IMR-90 (cell line): Measurements from ENCODE around the gene SDR39U1. TPM values are rescaled to one million over a fixed set of nuclear protein-coding genes. Genes with fewer than 3 reads are reported as not detected.

ENCODE experiments used
- ATAC-seq: fragments of 200-7000 bp; cut with Tn5 transposase; 2 replicates; pipeline ENCODE4 v1.9.1; 2020; ENCODE audit warnings: low read depth, mild to moderate bottlenecking, moderate library complexity
- BruUV-seq: library from RNA; stranded (reverse); fragments of 400-500 nt; replicated peaks from 2 replicates; lab custom pipeline; 2021; lab: Mats Ljungman, UMichigan
- CTCF ChIA-PET: fragments of 300-600 bp; formaldehyde crosslinking; extraction: SDS; loops from one replicate; lab custom pipeline; 2021; ENCODE audit warnings: antibody characterized with exemption; lab: Yijun Ruan, JAX
- POLR2A ChIA-PET: fragments of 300-600 bp; sonication (Branson Sonifier 250); formaldehyde crosslinking; loops from one replicate; lab custom pipeline; 2022; ENCODE audit warnings: antibody characterized with exemption; ENCODE audit not compliant: unreplicated experiment; lab: Charles Lee
- DNase-seq: peaks from one replicate; pipeline ENCODE4 v3.0.0; 2013
- H2AFZ ChIP-seq: replicated peaks from 2 replicates; pipeline ENCODE3; 2013; ENCODE audit warnings: low read length, mild to moderate bottlenecking; ENCODE audit not compliant: poor library complexity
- H2AK5ac ChIP-seq: 2 replicates; pipeline ENCODE4 v1.6.1; 2013; ENCODE audit warnings: low read depth, low read length, inconsistent platforms
- H2AK9ac ChIP-seq: replicated peaks from 2 replicates; pipeline ENCODE3; 2013; ENCODE audit warnings: mild to moderate bottlenecking, low read depth, low read length, moderate library complexity; ENCODE audit not compliant: poor library complexity
- H2BK120ac ChIP-seq: 2 replicates; pipeline ENCODE4 v1.6.1; 2013; ENCODE audit warnings: low read depth, low read length, inconsistent platforms
- H2BK15ac ChIP-seq: 3 replicates; pipeline ENCODE4 v1.6.1; 2013; ENCODE audit warnings: low read depth, low read length, inconsistent platforms
- H2BK20ac ChIP-seq: 2 replicates; pipeline ENCODE4 v1.6.1; 2013; ENCODE audit warnings: low read depth, mild to moderate bottlenecking, inconsistent platforms, low read length, moderate library complexity
- H2BK5ac ChIP-seq: 2 replicates; pipeline ENCODE4 v1.6.1; 2013; ENCODE audit warnings: mild to moderate bottlenecking, low read depth, low read length, inconsistent platforms; ENCODE audit not compliant: poor library complexity, severe bottlenecking
- H3K14ac ChIP-seq: replicated peaks from 2 replicates; pipeline ENCODE4 v1.6.1; 2013; ENCODE audit warnings: low read depth, low read length, inconsistent platforms
- H3K18ac ChIP-seq: 2 replicates; pipeline ENCODE4 v1.6.1; 2013; ENCODE audit warnings: low read depth, low read length, control low read depth
- H3K23ac ChIP-seq: 2 replicates; pipeline ENCODE4 v1.6.1; 2013; ENCODE audit warnings: low read depth, low read length, inconsistent platforms
- H3K27ac ChIP-seq: 2 replicates; pipeline ENCODE4 v1.5.1; 2013; ENCODE audit warnings: mild to moderate bottlenecking, control low read depth, low read length; ENCODE audit not compliant: insufficient read depth
- H3K27me3 ChIP-seq: 2 replicates; pipeline ENCODE4 v1.6.1; 2013; ENCODE audit warnings: low read length; ENCODE audit not compliant: control insufficient read depth, insufficient read depth
- H3K36me3 ChIP-seq: 2 replicates; pipeline ENCODE4 v1.6.1; 2013; ENCODE audit warnings: low read length, mixed read lengths; ENCODE audit not compliant: control insufficient read depth, insufficient read depth
- H3K4ac ChIP-seq: 2 replicates; pipeline ENCODE4 v1.6.1; 2013; ENCODE audit warnings: low read depth, low read length, inconsistent platforms
- H3K4me1 ChIP-seq: 2 replicates; pipeline ENCODE4 v1.6.1; 2013; ENCODE audit warnings: low read length, mixed read lengths; ENCODE audit not compliant: control insufficient read depth, insufficient read depth
- H3K4me2 ChIP-seq: 2 replicates; pipeline ENCODE4 v1.6.1; 2013; ENCODE audit warnings: low read depth, mild to moderate bottlenecking, control low read depth, low read length, moderate library complexity
- H3K4me3 ChIP-seq: 2 replicates; pipeline ENCODE4 v1.5.1; 2013; ENCODE audit warnings: low read depth, mild to moderate bottlenecking, control low read depth, low read length, moderate library complexity; ENCODE audit not compliant: insufficient read depth
- H3K56ac ChIP-seq: 2 replicates; pipeline ENCODE4 v1.6.1; 2013; ENCODE audit warnings: low read length, inconsistent platforms; ENCODE audit not compliant: insufficient read depth; ENCODE audit errors: extremely low read depth
- H3K79me1 ChIP-seq, 2 experiments: 2 replicates each; pipeline ENCODE4 v1.6.1; 2013; ENCODE audit warnings: low read length in 2 of 2, inconsistent platforms in 1 of 2, low read depth in 1 of 2
- H3K9ac ChIP-seq: 2 replicates; pipeline ENCODE4 v1.6.1; 2013; ENCODE audit warnings: low read depth, low read length, control low read depth
- H3K9me1 ChIP-seq: 2 replicates; pipeline ENCODE4 v1.6.1; 2013; ENCODE audit warnings: low read length, inconsistent platforms; ENCODE audit not compliant: insufficient read depth
- H3K9me3 ChIP-seq: 2 replicates; pipeline ENCODE4 v1.6.1; 2013; ENCODE audit warnings: low read length; ENCODE audit not compliant: control insufficient read depth, insufficient read depth
- H4K20me1 ChIP-seq: 2 replicates; pipeline ENCODE4 v1.6.1; 2013; ENCODE audit warnings: low read length, inconsistent platforms; ENCODE audit not compliant: insufficient read depth
- H4K5ac ChIP-seq: 2 replicates; pipeline ENCODE4 v1.6.1; 2013; ENCODE audit warnings: mild to moderate bottlenecking, low read depth, low read length, control low read depth
- H4K8ac ChIP-seq, 2 experiments: 2 replicates each; pipeline ENCODE4 v1.6.1; 2013; ENCODE audit warnings: low read depth in 2 of 2, low read length in 2 of 2, control low read depth in 1 of 2, inconsistent platforms in 1 of 2
- H4K91ac ChIP-seq: 2 replicates; pipeline ENCODE4 v1.6.1; 2013; ENCODE audit warnings: low read depth, low read length, inconsistent platforms; ENCODE audit not compliant: insufficient read depth
- NFE2L2 ChIP-seq: fragments of 150-350 bp; IDR thresholded peaks from 2 replicates; pipeline ENCODE4 v1.6.1; 2016; ENCODE audit warnings: low read depth, mild to moderate bottlenecking, low read length
- POLR2A ChIP-seq: IDR thresholded peaks from 2 replicates; pipeline ENCODE4 v1.6.1; 2012; ENCODE audit warnings: mild to moderate bottlenecking, low read depth, low read length
- SMC3 ChIP-seq: fragments of 150-350 bp; IDR thresholded peaks from 2 replicates; pipeline ENCODE4 v1.6.1; 2016; ENCODE audit warnings: low read depth, mild to moderate bottlenecking, antibody characterized with exemption, low read length, moderate library complexity
- WGBS, 2 experiments: methylation state at CpG; one replicate each; pipeline versions ENCODE4 v1.1.5 to v1.1.7; 2013; ENCODE audit warnings: missing lambda C conversion rate in 2 of 2; ENCODE audit not compliant: insufficient read length in 1 of 2; ENCODE audit errors: extremely low coverage in 2 of 2; 5-methylcytosine and 5-hydroxymethylcytosine counted together
- dilution Hi-C: fragments of 300-500 bp; cut with HindIII; formaldehyde crosslinking; loops from one replicate; pipeline ENCODE4 v1.14.3; 2018; ENCODE audit warnings: low sequenced_read_pairs; ENCODE audit not compliant: unreplicated experiment
- in situ Hi-C: fragments of 300-500 bp; cut with MboI; formaldehyde crosslinking; loops from 3 replicates; pipeline ENCODE4 v1.14.3; 2019; ENCODE audit warnings: low sequenced_read_pairs, inconsistent platforms, mixed read lengths
- intact Hi-C: fragments of 100-400 bp; cut with micrococcal nuclease; formaldehyde crosslinking; loops from 2 replicates; pipeline ENCODE4 v1.10.0; 2022
- polyA plus RNA-seq, 3 experiments: library from polyadenylated mRNA; depleted of rRNA; stranded (reverse); fragments of >200 nt; gene quantifications; 2 replicates each; pipeline ENCODE4 v1.2.3, GENCODE V29; 2012; ENCODE audit warnings: low replicate concordance in 1 of 3
- total RNA-seq: library from RNA; depleted of rRNA; stranded (reverse); fragments of >200 nt; gene quantifications from 2 replicates; pipeline ENCODE4 v1.2.3, GENCODE V29; 2012

SDR39U1 gene
- total and polyA plus RNA-seq, 2 of the 4 experiments (the other 2 are of a cell fraction): 7.5 to 46.3 TPM

- no CpG with 5 or more reads among the region's 1 CpG for WGBS, 2 experiments
- Histone ChIP-seq H2AFZ (no peak overlapping the region), H4K20me1 (0 out of 2 replicates have a peak, but pooled peaks cover 3% of the 10 kb centered on the region), H3K18ac (no peak overlapping the region), H3K9ac (no peak overlapping the region), H3K27me3 (peaks cover 8% of the 10 kb centered on the region), H2BK120ac (no peak overlapping the region), H3K36me3 (peaks cover 30% of the 10 kb centered on the region; the same call in 1 of the 2 replicates), H4K5ac (no peak overlapping the region), H3K4me3 (no peak overlapping the region), H2BK20ac (no peak overlapping the region), H3K4me1 (no peaks in the 10 kb centered on the region), H4K8ac (no peak overlapping the region), H3K23ac (no peak overlapping the region), H4K91ac (no peak overlapping the region), H2BK5ac (no peak overlapping the region), H3K56ac (no peak overlapping the region), H3K4ac (no peak overlapping the region), H2AK9ac (no peak overlapping the region), H2AK5ac (no peak overlapping the region), H3K79me1 (no peaks in the 10 kb centered on the region; a peak in 1 of 4 replicates), H3K4me2 (no peak overlapping the region), H2BK15ac (no peak overlapping the region), H3K27ac (no peak overlapping the region), H3K9me3 (no peaks in the 10 kb centered on the region), H3K14ac (no peak overlapping the region), H3K9me1 (peaks cover 6% of the 10 kb centered on the region; the same call in 1 of the 2 replicates)
- ATAC-seq: no peak
- TF ChIP-seq SMC3 (no peak), NFE2L2 (no peak), POLR2A (no peak)
- intact Hi-C loops (no loop called here), dilution Hi-C loops (no loop called here), in situ Hi-C loops (no loop called here)
- POLR2A ChIA-PET: no interaction called here
- no peak for DNase-seq
- BruUV-seq: no TSS peak
- CTCF ChIA-PET: no interaction called here
Observed at GRCh38 chr14:24414077-24414476, 28.5 kb downstream of the SDR39U1 start.
